Tibial nerve (tissue), 3 donors: Measurements from ENCODE around the gene MARCHF10.
A peak's percentile ranks its signal among the peaks of the same experiment; 100 is the strongest.

Source experiments
- CTCF ChIP-seq, 5 experiments: fragments of 200-600 bp in 3 of 5; fragments of 450-650 bp in 2 of 5; sonication (generic) in 3 of 5; IDR thresholded peaks; one replicate each; pipeline ENCODE4 v1.5.1; 2016 to 2019; ENCODE audit warnings: antibody characterized with exemption in 5 of 5, mild to moderate bottlenecking in 3 of 5, moderate library complexity in 2 of 5
- POLR2A ChIP-seq, 2 donors: fragments of 450-650 bp; IDR thresholded peaks; one replicate each; pipeline ENCODE4 v1.6.1; 2017; ENCODE audit warnings: antibody characterized with exemption in 2 of 2, mild to moderate bottlenecking in 2 of 2, moderate library complexity in 2 of 2

GRCh38 chr17:62703776-62704380 lies 104.2 kb downstream of the MARCHF10 start:
- TF ChIP-seq CTCF (IDR thresholded peaks at IDR 0.05) (peak; percentile 75 to 98 (median 94)), POLR2A (IDR thresholded peaks at IDR 0.05) (peak in 1 of 2 donors; percentile 19)
